T-helper 2 cell treated with Interferon-gamma antibody and Interleukin-4, amounts not matched to agents 100 ng/mL and 5 ng/mL, for 36 hours (primary cell): ENCODE data around the gene OSBPL5. TPM values are rescaled to one million over a fixed set of nuclear protein-coding genes. Genes with fewer than 3 reads are reported as not detected.

ENCODE experiments used
- intact Hi-C: fragments of 100-400 bp; cut with micrococcal nuclease; formaldehyde crosslinking; loops from one replicate; pipeline ENCODE4 v1.15.1; 2023
- total RNA-seq: library from RNA; stranded (reverse); gene quantifications from 2 replicates; pipeline ENCODE4 v1.2.3, GENCODE V29; 2022

OSBPL5 gene
- total RNA-seq, 1 donor from 2014 or later = 3.7 TPM

DNA sequence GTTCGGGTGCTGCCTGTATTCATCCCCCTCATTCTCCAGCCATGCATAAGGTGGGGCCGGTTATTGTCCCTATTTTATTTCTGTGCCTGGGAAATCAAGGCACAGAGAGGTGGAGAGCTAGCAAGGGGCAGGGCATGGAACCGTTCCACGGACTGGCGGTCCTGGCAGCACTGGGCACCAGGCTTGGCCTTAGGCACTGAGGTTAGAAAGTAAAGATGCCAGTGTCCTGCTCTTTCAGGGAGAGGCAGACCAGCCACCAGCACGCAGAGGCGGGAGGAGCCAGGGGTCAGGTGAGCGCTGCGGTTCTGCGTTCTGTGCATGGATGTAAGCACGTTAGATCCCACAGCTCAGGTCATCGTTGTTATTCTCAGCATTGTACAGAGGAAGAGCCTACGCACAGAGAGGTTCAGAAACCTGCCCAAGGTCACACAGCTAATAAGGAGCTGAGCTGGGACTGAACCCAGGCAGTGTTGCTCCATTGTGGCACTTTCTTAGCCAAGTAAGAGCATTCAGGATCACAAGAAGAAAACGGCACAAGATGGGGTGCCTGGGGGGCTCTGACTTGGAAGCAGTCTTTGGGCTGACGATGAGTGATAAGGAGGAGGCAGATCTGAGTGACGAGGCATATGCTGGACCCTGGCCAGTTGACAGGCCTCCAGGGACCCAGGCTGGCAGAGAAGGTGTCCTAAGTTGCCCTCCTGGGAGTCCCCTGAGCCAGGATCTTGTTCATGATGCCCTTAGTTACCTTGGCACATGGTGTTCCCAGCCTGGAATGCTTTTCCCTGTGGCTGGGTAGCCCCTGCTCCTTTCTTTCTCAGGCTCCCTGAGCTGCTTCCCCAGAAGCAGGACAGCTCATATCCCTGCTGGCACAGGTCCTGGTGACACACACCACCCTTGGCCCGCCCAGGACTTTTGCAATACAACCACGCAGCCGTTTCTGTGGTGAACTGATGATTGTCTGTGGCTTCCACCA is 41.1 kb downstream of the OSBPL5 start:
- intact Hi-C loops = no loop called here

DNA sequence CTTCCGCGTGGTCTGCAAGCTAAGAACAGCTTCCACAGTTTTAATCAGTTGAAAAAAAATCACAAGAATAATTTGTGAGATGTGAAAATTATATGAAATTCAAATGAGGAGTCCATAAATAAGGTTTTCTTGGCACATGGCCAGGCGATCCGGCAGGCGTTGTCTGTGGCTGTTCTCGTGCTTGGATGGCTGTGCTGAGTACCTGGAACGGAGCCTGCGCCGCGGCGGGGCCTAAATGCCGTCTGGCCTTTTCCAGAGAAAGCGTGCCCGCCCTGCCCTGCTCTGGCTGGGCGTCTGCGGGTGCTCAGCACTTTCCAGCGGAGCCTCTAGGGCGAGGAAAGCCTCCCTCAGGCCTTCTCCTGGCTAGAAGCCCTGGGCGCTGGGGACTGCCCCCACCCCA is 41.8 kb downstream of the OSBPL5 start:
- intact Hi-C loops = no loop called here

DNA sequence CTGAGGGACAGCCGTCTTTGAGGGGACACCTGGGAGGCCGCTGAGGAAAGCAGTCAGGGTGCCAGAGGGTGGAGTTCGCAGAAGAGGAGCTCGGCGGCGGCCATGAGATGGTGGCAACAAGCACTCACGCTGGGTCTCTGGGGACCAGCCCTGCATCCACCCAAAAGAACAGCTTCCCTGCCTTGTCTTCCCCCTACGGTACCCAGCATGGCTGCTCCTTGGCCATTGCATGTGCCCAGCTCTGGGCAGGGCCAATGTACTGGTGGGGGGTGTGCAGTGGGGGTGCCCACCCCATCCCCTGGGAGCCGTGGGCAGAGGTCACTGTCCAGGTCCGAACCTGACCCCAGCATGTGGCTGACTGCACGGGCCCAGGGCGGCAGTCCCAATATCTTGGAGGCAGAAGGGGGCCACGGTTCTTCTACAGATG is 42.3 kb downstream of the OSBPL5 start:
- intact Hi-C loops = no loop called here

DNA sequence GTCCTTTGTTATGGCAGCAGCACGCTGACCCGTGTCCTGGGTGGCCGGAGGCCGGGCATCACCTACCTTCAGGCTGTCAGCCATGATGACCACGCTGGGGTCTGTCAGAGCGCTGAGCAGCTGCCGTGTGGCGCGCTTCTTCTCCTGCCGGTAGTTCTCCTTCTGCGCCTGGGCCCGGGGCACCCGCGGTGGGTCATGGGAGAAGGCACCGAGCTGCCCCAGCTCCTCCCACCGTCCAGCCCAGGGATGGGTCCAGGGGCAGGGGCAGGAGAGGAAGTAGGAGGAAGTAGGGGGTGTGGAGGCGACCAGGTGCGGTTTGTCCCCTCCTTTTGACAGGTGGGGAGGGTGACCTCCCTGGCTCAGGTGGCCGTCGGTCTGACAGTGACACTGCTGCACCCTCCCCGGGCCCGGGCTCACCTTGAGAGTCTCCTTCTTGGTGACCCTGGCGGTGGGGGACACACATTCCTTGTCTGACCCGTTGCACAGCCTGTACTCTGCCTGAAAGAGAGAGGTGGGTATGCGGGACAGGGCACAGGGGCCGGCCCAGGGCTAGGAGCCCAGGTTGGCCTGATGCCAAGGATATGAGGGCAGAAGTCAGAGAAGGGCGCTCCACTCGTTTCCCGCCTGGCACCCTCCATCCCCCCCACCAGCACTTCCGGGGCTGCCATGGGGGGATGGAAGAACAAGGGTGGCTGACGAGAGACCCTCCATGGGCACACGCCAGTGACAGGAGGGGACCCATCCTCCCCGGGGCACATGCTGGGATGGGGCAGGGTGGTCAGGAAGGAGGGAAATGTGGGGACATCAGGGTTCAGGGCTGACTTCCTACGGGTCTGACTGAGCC is 43.0 kb downstream of the OSBPL5 start:
- intact Hi-C loops = no loop called here

- intact Hi-C loops = no loop called here
These were observed 43.7 kb downstream of the OSBPL5 start for GRCh38 chr11:3121416-3121815.

- intact Hi-C loops = no loop called here
These were observed 44.9 kb downstream of the OSBPL5 start for GRCh38 chr11:3120071-3120792.

DNA sequence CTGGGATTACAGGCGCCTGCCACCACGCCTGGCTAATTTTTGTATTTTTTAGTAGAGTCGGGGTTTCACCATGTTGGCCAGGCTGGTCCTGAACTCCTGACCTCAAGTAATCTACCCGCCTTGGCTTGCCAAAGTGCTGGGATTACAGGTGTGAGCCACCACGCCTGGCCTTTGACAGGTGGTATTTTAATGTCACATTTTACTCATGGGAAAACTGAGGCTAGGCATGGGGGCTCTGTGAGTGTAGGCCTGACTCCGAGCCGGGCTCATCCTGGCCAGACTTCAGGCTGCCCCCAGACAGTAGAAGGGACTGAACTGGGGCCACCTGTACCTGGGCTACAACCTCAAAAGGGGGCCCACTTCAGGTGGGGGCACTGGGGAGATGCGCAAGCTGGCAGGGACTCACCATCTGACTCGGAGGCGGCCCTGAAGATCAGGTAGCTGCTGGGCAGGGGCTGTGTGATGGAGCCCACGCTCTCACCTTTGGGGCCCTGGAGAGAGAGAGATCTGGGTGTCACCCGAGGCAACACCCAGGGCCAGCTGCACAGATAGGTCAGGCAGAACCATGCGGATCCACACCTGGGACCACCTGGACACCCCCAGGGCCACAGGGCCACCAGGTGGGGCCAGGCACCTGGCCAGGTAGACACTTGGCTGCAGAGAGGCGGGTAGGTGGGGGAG is 45.8 kb downstream of the OSBPL5 start:
- intact Hi-C loops = loop anchor here (10.0 kb wide), 1 partner anchor 296 kb away; no protein-coding TSS in a partner anchor

- intact Hi-C loops = loop anchor here (10.0 kb wide), 1 partner anchor 299 kb away; no protein-coding TSS in a partner anchor
These were observed 49.8 kb downstream of the OSBPL5 start for GRCh38 chr11:3115321-3115720.

DNA sequence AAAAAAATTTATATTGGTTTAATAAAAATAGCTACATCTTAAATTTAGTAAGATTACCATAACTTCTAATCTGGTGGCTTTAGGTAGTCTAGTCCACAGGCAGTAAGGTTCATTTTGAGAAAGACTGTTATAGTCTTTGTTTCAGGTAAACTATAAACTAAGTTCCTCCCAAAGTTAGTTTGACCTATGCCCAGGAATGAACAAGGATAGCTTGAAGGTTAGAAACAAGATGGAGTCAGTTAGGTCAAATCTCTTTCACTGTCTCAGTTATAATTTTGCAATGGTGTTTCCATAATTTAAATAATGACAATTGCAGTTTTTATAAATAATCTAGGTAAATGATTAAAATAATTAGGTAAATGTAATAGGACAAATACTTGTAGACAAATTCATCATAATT is 51.4 kb downstream of the OSBPL5 start:
- intact Hi-C loops = loop anchor here (10.0 kb wide), 1 partner anchor 301 kb away; no protein-coding TSS in a partner anchor

- intact Hi-C loops = loop anchor here (10.0 kb wide), 1 partner anchor 303 kb away; no protein-coding TSS in a partner anchor
These were observed 53.0 kb downstream of the OSBPL5 start for GRCh38 chr11:3111919-3112690.

DNA sequence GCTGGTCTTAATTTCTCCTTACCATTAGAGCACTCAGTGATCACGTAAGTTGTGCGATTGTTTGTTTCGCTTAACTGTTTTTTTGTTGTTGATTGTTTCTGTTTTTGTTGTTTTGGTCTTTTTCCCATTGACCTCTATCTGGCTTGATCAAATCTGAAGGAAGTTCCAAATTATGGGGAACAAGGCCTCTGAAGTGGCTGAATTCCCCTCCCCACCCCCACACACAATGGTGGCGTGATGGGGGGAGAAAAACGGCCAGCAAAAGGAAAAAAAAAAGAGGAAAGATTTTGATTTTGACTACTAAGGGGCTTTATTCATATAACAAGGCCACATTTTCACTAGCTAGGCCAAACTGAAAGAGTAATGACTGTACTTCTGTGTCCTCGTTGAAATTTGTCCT is 53.6 kb downstream of the OSBPL5 start:
- intact Hi-C loops = loop anchor here (10.0 kb wide), 1 partner anchor 303 kb away; no protein-coding TSS in a partner anchor

GRCh38 chr11:3109921-3110706 is 55.0 kb downstream of the OSBPL5 start:
- intact Hi-C loops = loop anchor here (10.0 kb wide), 1 partner anchor 305 kb away; no protein-coding TSS in a partner anchor

DNA sequence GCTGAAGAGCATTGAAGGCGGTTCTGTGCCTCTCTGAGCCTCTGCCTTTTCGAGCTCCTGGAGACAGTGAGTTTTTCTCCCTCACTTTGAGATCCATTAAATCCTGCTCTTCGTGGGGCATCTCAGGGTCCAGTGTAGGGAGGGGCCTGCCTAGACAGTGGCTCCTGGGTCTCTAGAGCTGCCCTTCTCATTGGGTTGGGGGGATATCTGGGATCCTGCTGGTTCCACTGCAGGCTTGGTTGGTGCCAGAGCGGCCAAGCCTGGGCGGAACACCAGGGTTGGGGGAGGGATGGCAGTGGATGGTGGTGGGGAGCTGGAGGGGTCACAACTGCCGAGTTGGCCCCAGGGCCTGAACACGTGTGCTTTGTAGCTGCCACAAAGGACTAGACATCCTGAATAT is 55.7 kb downstream of the OSBPL5 start:
- intact Hi-C loops = no loop called here

- intact Hi-C loops = no loop called here
These were observed 56.9 kb downstream of the OSBPL5 start for GRCh38 chr11:3108183-3108721.

DNA sequence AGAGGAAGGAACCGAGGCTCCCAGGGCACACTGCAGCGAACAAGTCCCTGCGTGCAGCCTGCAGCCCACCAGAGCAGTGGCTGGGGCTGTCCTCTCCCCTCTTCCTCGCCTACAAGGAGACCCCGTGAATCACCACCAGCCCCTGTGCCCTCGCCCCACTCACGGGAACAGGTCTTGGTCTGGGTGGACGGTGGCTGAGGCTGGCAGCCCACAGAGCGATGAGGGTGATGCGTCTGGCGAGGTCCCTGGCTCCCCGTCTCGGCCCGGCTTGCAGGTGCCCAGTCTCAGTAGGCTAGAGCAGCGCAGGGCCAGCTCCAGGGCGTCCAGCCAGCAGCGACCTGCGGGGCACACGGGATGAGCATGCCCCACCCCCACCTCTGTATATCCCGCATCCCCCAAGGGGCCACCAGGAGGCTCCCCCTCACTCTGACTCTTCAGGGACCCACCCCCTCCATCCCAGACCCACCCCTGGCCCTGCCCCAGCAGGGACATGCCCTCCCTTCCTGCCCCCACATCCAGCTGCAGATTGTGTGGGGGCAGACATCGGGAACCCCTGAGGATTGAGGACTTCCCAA is 57.4 kb downstream of the OSBPL5 start:
- intact Hi-C loops = no loop called here

- intact Hi-C loops = no loop called here
These were observed 58.2 kb downstream of the OSBPL5 start for GRCh38 chr11:3106736-3107524.
